GM18498 (cell line): ENCODE results near the gene IZUMO1.
"Not testable (repeated sequence)": the region's sequence is repeated elsewhere in the genome, so short reads cannot be mapped to it uniquely, and the experiment has no call there.

Experiments used
- ATAC-seq: cut with Tn5 transposase; IDR thresholded peaks from one replicate; pipeline ENCODE4 v1.9.1; 2021; ENCODE audit warnings: mild to moderate bottlenecking, moderate library complexity; ENCODE audit not compliant: unreplicated experiment

The IZUMO1 gene

DNA sequence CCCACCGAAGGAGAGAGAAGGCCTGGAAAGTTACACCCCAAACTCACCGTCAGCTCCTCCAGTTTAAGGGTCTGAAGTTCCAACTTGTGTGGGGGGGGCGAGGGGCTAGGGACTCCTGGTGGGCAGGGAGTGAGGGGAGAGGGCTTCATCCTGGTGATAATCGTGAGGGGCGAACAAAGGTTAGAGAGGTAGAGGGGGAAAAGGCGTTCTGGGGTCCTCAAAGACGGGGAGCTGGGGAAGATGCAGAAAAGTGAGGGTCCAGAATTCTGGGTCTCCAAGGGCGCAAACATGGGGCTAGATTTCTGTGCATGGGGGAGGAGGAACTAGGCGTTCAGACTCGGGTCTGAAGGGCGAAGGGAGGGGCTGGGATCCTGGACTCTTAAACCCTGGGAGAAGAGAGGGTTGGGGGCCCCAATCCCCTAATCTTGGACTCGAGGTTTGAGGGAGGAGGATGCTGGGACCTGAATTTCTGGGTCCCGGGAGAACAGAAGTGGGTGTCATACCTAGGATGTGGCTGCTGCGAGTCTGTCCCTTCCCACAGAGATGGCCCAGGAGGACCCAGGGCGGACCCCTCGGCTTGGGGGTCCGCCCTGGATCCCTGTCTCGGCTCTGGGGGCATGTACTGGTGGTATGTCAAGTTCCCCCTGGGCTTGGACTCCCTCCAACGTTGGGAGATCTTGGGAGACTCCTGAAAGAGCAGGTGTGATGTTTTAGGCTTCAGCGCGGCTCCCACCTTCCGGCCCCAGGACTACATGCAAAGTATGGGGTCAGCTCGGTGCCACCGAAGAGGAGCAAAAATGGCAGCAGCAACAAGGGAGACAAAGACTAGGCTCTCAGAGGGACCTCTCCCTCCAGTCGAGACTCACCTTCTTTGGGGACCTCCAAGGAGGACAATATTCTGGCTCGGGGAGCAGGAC lies 31.7 kb downstream of the IZUMO1 start:
- ATAC-seq, result no peak

DNA sequence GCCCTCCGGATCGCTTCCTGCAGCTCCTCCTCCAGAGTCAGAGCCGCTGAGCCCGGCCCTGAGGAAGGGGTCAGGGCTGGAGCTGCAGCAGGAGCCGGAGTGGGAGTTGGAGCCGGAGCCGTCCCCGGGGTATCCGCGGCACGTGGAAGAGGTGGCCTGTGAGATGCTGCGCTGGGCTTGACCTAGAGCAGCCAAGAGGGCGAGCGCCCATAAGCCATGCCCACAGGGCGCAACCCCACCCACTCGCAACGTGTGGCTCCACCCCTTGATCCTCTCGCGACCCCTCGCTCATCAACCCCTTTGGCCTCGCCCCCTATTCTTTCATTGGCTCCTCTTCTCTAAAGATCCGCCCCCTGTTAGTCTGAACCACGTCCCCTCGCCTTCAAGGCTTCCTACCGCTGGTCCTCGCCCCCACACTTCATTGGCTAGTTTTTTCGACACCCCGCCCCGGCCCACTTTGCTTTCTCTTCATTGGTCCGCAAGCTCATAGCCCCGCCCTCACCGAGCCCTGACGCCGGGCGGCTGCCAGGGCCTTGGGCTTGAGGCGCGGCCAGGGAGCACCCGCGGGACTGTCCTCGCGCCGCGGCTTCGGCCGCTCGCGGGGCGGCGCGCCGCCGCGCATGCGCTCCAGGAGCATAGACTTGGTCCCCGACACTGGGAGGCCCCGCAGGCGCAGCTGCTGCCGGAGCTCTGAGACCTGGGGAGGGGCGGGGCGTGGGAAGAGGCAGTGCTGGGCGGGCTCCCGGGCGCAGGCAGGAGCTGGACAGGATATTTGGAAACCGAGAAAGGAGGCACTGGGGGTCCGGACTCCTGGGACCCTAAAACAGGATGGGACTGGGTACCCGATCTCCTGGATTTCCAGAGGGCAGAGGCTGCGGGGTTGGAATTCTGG lies 32.6 kb downstream of the IZUMO1 start:
- peak; percentile 90 for ATAC-seq

DNA sequence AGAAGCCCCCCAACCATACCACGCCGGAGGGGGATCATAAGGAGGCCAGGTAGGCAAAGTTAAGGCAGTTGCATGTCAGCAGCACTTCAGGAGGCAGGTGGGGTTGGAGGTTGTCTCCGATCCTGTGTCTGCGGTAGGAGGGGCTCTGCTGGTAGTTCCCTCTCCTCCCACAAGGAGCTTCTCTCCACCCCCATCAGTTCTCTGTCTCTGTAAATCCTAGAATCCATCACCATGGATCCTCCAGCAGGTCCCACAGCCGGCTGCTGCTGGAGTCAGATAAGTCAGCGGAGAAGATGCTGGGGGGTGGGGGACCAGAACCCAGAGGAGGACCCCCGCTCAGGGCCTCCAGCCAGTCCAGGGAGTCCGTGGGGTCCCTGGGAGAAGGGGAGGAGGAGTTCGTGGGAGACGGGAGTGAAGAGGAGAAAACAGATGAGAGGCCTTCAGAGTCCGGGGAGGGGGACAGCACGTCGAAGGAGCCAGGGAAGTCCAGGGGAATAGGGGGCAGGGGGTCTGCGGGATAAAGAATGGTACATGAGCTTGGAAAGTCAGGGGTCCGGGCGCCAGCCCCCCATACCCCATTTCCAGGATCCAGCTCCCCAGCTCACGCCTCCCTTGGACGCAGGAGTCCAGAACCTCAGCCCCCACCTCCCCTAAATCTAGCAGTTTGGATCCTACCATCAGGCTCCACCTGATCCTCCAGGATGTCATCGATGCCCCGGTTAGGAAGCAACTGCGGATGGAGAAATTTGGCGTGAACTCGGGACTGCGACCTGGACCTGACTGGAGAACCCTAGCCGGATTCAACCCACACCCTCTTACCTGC lies 33.5 kb downstream of the IZUMO1 start:
- ATAC-seq, result no peak

GRCh38 chr19:48711106-48711662 lies 35.5 kb downstream of the IZUMO1 start:
- no peak for ATAC-seq

DNA sequence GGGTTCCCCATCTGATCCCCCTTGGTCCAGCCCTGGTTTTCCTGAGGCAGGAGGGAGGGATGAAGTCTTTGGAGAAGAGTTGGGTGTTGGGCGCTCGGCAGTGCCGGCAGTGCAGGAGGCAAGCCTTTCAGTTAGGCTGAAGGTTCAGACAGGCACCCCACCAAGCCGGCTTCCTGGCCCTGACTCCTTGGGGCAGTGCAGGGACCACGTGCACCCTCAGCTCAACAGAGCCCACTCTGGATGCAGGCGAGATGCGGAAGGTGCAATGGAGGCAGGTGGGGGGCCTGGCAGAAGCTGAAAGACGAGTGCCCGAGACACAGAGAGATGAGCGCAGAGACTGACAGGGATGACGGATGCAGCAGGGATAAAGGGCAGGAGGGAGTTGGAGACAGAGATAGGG lies 38.2 kb downstream of the IZUMO1 start:
- no peak for ATAC-seq

DNA sequence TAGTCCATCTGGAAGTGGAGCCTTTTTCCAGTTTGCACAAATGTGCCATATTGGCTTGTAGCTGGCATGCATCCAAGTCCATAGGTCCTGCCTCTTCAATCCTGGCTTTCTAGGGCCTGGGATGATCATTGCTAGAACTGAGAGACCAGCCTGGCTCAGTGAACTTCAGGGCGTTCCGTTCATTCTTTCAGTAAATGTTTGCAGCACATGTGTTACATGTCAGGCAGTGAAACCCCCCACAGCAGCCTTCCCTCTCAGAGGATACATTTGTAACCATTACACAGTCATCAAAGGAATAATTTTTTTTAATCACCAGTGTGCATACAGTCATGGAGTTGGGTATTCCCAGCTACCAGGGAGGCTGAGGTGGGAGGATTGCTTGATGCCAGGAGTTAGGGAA lies 41.3 kb downstream of the IZUMO1 start:
- no peak for ATAC-seq

GRCh38 chr19:48703316-48703715 lies 43.4 kb downstream of the IZUMO1 start:
- ATAC-seq, result no peak

GRCh38 chr19:48702701-48703100 lies 44.0 kb downstream of the IZUMO1 start:
- ATAC-seq, result no peak

- no peak for ATAC-seq
These were observed 48.7 kb downstream of the IZUMO1 start for GRCh38 chr19:48698046-48698445.

- ATAC-seq, result no peak
These were observed 50.2 kb downstream of the IZUMO1 start for GRCh38 chr19:48696353-48697010.

DNA sequence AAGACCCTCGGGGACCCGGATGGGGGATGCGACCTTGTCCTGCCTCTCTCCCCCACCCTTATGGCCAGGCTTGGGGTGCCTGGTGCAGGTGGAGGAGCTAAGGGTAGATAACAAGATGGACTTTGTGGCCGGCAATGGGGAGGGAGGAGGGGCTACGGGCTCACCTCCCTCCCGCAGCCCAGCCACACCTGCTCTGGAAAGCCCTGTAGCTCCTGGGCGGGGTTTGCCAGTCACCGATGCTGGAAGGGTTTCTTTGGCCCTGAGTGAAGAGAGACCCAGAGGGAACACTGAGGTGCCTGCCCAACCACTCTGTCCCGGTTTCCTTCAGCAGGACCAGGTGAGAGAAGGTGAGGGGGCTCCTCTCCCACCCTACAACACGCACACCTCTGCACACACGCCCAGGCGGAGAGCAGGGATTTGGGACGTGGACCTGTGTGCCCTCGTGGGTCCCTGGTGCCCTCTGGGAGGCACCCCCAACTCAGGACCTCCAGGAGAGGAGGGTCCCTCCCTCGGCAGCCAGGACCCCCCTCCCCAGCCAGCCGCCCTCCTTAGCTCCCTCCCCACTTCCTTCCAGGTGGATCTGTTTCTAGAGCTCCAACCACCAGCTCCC lies 50.9 kb downstream of the IZUMO1 start, which contains the start of gene FUT2:
Gene FUT2, plus strand, starts transcription at position 229 of the 610 bp plus-strand sequence. CDS start 6,986 bp downstream, outside the sequence.
- no peak for ATAC-seq

GRCh38 chr19:48693629-48694028 lies 53.1 kb downstream of the IZUMO1 start:
- ATAC-seq, result not testable (repeated sequence)
